CD4-positive, alpha-beta T cell treated with Interleukin-6 at 100 ng/mL for 8 hours (primary cell): ENCODE measurements around the gene C9orf50.
"Not testable (repeated sequence)": the region's sequence is repeated elsewhere in the genome, so short reads cannot be mapped to it uniquely, and the experiment has no call there.

Experiments
- DNase-seq: peaks from one replicate; pipeline ENCODE4 v3.0.0-alpha.2; 2020; ENCODE audit warnings: mixed read lengths, low spot score

Gene C9orf50, protein sequence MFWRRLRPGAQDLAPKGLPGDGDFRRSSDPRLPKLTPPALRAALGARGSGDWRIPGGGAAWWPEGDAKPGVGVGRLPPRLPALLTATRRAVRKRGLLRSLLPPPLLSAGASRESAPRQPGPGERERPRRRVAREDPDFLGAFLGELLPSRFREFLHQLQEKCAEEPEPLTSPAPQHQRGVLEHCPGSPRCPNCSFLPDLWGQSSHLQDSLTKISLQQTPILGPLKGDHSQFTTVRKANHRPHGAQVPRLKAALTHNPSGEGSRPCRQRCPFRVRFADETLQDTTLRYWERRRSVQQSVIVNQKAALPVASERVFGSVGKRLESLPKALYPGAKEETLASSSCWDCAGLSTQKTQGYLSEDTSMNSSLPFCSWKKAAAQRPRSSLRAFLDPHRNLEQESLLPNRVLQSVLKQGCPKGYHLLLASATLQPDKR

DNA sequence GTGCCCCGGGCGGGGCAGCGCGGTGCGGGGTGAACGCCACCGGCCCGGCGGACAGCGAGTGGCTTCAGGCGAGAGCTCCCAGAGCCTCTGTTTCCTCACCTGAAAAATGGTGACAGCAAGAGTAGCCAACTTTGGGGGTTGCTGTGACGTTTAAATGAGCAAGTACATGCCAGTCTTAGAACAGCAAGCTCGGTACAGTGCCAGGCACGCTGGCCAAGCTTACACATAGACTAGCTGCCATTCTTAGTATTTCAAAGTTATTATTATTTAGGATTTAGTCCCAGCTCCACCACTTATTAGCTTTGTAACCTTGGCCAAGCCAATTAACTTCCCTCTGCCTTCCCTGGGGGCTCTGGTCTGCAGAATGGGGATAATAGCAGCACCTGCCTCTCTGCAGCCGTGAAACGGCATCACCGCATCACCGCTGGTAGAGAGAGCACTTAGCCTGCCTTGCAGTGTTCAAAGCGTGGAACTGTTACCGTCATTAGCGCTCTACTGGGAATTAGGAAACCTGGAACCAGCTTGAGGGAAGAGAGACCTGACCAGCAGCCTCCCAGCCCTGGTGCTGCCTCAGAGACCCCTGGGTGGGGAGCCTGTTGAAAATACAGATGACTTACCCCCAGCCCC is at the start of gene C9orf50:
TSS of gene C9orf50 (minus strand) at position 433 of the 627 bp plus-strand sequence. CDS start 527 bp downstream, outside the sequence.
- no peak for DNase-seq

DNA sequence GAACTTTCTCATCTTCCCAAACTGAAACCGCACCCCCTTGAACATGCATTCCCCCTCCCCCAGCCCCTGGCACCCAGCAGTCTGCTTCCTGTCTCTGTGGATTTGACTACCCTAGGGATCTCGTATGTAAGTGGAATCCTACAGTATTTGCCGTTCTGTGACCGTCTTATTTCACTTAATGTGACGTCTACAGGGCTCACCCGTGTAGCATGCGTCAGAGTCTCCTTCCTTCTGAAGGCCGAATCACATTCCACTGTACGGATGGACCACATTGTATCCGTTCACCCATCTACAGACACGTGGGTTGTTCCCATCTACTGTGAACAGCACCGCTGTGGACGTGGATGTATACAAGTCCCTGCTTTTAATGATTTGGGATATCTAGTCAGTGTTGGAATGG is 49.0 kb upstream of the C9orf50 start:
- no peak for DNase-seq

DNA sequence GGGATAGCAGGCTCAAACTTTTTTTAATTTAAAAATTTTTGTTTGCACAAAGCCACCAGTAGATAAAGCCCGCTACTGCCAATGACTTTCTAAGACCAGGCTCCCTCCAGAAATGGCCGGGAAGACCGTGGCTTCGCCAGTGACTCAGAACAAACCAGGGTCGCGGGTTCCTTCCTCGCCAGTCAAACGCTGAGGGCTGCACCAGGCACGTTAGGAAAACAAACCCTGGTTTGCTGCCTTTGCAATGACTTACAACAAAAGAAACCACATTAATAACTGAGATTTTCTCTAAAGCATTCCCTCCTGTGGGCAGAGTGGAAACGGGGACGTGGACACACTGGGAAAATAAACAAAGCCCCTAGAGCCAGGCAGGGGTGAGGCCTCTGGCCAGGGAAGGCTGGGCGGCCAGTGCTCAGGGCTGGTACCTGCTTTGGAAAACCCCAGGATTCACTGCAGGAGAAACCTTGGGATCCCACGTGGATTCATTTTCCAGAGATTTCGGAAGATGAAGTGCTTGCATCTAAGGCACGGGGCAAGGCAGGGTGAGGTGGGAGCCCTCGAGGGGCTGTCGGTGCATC is 48.3 kb upstream of the C9orf50 start:
- no peak for DNase-seq

DNA sequence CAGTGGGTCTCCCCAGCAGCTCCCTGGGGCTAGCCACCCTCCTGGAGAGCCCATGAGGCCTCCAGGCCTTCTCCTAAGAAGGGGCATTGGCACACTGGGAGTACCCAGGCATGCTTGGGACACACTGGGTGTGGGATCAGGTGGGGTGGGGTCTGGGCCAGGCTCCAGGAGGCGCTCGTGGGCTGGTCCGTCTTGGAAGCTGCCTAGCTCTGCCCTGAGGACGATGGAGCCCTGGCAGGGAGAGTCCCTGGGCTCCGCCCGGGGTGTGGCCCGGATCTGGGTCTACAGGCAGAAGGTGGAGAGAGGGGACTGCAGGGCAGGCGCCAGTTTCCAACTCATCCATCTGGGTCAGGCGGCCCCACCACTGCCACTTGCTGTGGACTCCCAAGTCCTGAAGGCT is 46.9 kb upstream of the C9orf50 start:
- no peak for DNase-seq

DNA sequence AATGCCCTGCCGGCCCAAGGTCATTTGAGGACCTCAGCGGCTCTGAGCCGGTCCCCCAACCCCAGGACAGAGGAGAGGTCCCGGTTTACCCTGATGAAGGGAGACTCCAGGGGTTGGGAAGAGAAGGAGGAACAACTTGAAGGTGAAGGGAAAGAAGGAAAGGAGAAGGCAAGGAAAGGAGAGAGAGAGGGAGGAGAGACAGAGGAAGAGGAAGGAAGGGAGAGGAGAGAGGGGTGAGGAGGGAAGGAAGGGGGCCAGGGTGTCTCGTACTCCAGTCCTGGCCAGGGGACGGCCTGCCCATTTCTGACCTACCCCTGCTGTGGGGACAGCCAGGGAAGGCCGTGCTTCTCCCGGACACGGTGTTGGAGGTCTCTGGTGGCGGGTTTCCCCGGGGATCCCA is 46.5 kb upstream of the C9orf50 start:
- DNase-seq, result no peak

DNA sequence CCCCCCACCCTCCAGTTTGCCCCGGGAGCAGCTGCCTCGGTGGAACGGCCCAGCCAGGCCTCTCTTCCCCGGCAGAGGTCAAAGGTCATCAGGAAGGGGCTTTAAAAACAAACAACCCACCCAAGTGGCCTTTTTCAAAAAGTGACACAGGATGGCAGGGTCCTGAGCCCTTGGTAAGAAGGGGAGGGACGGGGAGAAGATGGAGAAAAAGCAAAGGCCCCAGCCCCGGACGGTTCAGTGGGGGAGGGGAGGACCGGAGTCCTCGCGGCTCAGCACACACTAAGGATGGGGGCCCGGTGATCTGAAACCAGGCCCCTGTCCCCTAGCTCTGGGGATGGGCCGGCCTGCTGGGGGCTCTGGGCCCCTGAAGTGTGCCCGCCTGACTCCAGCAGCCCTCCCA is 45.7 kb upstream of the C9orf50 start:
- DNase-seq, result no peak

DNA sequence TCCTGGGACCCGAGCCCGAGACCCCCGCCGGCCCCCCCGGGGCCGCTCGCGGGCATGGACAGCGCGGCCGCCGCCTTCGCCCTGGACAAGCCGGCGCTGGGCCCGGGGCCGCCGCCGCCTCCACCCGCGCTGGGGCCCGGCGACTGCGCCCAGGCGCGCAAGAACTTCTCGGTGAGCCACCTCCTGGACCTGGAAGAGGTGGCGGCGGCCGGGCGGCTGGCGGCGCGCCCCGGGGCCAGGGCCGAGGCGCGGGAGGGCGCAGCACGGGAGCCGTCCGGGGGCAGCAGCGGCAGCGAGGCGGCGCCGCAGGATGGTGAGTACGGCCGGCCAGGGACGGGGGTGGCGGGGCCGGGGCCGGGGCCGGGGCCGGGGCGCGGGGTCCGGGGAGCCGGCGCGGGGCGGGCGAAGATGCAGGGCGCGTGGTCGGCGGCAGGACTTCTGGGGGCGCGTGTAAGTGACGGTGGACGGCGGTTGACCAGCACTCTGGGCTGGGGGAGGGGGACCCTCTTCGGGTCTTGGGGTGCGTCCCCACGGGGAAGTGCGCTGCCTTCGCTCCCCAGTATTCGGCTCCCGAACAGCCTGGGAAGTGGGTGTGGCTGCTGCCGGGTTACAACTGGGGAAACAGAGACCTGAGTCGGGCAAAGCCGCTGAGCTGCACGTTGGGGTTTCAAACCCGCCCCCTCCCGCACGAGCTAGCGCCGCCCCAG is 45.1 kb upstream of the C9orf50 start:
- DNase-seq, result no peak

DNA sequence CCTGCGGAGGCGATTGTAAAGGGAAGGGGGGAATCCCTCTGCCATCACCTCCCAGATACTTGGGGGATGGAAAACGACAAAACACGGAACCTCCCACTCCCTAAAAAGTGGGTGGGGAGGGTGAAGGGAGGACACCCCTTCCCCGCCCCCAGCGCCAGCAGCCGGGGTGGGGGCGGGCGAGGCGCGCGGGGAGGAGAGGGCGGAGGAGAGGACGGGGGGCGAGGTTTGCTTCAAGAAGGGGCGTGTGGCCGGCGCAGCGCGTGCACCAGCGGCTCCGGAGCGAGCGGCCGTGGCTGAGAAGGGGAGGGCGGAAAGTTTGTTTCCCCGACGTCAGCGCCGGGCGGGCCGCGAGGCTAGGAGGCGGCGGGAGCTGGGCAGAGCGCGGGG is 44.5 kb upstream of the C9orf50 start, which contains the start of gene PRRX2:
TSS of gene PRRX2 (plus strand) at position 259 of the 387 bp plus-strand sequence. CDS start 221 bp downstream, outside the sequence.
- no peak for DNase-seq

DNA sequence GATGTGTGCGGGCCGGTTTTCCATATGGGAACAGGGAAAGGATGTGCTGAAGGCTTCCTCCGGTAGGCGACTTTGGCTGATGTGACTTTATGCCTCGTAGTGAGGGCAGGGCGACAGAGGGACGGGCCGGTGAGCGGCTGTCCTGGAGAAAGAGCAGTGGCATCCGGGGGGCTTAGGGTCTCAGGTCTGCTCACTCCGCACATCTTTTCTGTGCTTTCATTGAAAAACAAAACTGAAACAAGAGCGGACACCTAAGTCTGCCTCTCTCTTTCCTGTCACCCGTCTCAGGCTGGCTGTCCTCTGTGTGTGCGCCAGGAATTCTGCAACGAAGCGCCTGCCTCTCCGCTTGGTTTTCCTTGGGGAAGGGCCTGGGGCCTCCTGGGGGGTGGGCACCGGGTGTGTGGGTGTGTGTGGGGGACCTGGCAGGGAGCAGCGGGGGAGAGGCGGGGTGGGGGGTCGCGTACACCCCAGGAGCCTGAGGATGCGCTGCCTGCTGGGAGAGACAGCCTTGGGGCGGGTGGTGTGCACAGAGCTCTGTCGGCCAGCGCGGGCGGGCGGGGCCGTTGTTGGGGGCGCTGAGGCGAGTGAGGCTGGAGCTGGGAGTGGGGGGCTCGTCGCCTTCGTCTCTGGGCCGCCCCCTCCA is 44.0 kb upstream of the C9orf50 start:
- DNase-seq, result no peak

DNA sequence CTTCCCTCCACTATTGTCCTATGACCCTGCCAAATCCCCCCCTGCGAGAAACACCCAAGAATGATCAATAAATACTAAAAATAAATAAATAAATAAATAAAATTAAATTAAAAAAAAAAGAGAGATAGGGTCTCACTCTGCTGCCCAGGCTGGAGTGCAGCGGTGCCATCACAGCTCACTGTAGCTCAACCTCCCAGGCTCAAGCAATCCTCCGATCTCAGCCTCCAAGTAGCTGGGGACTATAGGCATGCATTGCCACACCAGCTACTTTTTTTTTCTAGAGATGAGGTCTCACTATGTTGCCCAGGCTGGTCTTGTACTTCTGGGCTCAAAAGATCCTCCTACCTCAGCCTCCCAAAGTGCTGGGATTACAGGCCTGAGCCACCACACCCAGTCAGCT is 41.3 kb upstream of the C9orf50 start:
- DNase-seq, result not testable (repeated sequence)

DNA sequence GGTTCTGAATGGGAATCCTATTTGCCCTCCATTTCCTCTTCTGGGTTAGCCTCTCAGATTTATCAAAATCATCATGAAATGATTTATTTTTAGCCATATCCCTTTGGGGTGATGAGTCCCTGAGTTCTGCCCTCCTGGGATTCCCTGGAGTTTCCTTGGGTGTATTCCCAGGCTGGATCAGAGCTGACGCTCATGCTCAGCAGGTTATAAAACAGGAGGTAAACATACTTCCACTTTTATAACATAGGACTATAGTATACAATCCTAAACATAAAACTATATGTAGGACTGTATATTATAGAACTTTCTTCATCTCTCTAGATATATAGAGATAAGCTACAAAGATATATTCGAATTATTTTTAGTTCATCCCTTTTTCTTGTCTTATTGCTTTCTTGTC is 40.1 kb upstream of the C9orf50 start:
- no peak for DNase-seq

DNA sequence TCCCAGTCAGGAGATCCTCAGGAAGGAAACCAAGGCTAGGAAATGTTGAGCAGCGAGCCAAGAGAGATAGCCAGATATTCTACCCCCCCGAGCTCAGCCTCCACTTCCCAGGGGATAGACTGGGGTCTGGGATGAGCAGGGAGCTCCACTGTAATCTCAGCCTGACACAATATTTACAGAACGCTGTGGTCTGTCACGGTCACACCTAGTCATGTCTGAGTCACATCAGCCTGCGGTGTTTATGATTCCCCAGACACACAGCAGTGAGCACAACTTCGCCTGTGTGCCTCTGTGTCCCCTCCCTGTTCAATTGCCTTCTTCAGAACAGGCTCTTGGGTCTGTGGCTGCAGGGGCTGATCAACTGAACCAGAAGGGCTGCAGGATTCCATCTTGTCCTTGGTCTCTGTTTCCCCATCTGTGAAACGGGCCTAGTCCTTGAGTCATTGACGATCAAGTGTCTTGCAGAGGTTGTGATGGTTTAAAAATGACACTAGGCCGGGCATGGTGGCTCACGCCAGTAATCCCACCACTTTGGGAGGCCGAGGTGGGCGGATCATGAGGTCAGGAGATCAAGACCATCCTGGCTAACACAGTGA is 36.0 kb upstream of the C9orf50 start:
- DNase-seq, result no peak

DNA sequence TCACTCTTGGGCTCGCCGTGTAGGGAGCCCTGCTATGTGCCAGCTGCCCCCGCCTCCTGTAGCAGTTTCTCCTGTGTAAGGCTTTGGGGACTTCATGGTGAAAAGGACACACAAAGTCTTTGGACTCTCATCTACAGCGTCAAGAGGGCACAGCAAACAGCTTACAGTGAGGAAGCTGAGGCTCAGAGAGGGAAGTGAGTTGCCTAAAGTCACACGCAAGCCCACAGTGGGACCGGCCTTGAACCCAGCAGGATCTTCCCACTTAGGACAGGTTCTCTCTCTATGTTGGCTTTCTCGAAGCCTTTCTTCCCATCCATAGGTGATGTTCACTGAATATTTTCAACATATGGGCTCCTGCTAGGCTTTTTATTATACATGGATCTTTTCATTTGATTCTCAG is 34.8 kb upstream of the C9orf50 start:
- no peak for DNase-seq

DNA sequence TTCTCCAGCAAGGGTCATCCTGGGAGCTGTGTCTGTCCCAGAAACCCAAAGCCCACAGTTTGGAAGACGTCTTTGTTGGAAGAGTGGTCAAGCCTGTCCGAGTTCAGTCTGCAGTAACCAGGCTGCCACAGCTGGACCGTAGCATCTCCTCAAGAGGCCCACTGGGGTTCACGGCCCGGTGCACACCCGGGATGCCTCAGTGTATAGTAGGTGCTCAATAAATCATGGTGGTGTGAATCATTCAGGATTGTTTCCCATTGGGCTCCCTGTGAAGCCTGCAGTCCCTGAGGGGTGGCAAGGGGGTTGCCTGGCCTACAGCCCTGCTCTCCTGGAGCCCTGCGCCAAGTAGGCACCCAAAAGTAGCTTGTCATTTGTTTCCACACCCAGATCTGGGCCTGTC is 34.3 kb upstream of the C9orf50 start:
- DNase-seq, result no peak

DNA sequence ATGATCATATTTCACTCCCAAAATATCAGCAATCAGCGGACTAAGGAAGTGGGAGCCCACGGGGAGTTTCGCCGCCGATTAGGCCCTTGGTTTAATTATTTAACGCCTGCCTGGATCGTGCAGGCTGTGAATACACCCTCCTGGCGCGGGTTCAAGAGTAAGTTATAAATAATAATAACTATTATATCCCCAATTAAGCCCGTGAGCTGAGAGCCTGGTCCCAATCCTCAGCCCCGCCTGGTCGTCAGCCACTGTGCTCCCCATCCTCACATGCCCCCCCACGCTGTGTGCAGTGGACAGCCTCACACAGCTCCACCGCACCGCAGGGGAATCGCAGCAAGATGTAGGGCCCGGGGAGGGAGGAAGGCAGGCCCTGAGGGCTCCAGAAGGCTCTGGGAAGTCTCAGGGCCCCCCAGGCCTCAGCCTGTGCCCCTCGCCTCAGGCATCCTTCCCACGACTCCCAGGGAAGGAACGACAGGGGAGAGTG is 33.7 kb upstream of the C9orf50 start:
- DNase-seq, result no peak

DNA sequence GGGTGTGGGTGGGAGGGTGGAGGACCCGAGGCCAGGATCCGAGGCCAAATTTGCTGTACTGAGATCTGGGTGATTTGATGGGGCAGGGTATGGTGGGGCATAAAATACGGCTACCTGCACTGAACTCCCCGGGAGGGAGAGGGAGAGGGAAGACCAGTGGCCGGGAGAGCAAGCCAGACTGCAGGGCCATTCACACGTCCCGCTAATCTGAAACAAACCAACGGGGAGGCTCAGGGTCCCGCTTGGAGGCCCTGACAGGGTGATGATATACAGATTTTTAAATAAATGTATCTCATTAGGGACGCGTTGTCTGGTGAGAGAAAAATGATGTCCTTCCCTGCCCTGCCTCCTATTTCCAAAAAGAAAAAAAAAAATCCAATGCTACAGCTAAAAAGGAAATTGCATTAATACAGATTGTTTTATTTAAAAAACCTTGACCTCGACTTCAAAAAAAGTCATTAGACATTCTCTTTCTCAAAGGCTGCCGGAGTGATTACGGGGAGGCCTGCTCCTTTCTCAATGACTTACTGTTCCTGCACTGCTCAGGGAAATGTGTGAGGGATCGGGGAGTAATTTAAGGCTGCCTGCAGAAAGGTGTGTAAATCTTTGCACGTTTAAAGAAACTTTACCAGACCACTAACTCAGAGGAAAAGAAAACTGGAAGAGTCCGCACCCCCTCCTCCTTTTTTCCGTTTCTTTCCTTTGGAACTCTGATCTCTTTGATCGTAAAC is 33.1 kb upstream of the C9orf50 start:
- no peak for DNase-seq

DNA sequence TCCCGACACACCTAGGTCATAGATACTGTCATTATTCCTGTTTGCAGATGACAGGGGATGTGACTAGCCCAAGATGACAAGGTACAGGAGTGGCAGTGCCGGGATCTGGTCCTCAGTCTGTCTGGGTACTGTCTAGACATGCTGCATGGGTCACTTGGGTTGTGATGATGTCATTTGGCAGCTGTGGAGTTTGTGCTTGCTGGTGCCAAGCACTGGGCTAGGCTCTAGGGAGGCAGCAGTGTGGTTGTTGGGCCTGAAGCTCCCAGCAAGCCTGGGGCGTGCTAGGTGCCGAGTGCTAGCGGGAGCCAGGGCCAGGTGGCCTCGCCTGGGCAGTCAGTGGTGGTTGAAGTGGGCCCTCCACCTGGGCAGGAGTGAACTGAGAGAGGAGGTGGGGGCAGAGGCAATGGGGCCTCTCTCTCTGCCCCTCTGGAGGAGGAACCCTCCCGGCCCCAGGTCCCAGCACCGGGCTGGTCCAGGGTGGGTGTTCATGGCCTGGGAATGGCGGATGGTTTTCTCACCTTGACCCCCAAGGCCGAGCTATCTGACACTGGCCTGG is 29.9 kb upstream of the C9orf50 start:
- DNase-seq, result no peak

DNA sequence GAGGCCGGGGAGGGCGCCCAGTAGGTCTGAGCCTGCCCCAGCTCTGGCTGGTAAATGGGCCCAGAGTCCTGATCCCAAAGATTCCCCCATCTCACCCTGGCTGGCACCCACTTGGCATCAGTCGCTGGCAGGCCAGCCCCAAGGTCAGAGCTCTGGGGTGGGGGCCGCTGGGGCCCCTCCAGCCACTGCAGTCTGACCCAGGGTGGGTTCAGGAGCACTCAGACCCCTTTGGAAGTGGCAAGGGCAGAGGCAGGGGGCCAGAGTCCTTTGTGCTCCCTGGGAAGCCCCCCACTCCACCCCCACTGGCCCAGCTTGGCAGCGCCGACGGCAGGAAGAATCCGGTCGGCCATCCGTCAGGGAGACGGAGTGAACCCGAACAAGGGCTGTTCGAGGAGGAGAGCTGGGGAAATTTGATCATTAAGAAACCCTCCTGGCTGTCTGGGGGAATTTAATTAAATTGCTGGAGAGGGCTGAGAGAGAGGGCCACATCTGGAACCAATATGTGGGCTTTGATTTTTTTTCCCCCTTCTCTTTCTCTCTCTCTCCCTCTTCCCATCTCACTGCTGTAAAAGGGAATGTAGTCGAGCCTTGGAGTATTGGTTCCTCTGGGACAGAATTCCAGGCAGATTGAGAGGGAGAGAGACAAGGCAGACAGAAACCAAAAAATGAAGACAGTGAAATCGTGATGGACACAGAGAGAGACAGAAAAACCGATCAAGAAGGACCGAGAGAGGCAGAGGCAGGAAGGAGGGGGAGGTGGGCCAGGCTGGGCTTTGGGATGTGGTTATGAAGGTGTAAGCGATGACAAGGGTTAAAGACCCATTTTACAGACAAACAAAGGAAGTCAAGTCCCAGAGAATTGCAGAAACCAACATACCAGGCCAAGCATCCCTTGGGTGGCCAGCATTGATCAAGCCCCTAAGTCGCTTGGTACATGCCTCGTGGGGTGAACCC is 29.1 kb upstream of the C9orf50 start:
- no peak for DNase-seq

DNA sequence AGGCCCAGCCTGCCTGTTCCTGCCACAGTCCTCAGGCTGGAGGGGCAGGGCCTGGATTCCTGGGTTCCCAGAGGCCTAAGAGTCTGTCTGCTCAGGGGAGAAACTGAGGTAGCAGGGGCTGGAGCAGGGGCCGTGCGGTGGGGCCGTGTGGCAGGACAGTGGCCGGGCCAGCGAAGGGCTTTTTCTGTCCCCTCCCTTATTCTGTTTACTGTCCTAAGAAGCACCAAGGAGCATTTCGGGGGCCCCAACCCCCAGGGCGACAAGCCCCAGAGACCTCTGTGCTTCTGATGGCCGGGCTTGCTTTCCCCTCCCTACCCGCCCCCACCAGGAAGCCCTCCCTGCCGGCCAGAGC is 27.8 kb upstream of the C9orf50 start:
- no peak for DNase-seq
